ENCODE measurements around the gene PTPRA.

PTPRA gene

DNA sequence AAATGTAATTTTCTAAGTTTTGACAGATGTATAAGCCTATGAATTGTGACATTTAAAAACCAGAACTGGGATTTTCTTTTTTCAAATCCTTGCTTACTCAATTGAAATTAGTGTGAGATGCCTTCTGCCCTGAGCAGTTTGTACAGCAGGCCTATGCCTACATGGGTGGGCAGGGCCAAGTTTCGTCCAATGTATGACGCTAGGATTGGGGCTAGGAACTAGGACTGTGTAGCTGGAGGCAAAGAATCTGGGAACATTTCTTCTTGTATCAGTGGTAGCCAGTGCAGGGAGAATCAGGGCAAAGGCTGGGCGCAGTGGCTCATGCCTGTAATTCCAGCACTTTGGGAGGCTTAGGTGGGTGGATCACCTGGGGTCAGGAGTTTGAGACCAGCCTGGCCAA lies 3.9 kb upstream of the PTPRA start:
- ATAC-seq (no peak), DNase-seq (no peak)
- H3K36me3 Mint-ChIP-seq (ENCODE audit: low read depth), result peaks cover 3% of the 10 kb centered on the region
- H3K27ac Mint-ChIP-seq, result no peak overlapping the region
- no peaks in the 10 kb centered on the region for H3K9me3 Mint-ChIP-seq
- H3K4me3 Mint-ChIP-seq, result no peak overlapping the region
- H3K27me3 Mint-ChIP-seq, result no peaks in the 10 kb centered on the region
- peaks cover 71% of the 10 kb centered on the region for H3K4me1 Mint-ChIP-seq

DNA sequence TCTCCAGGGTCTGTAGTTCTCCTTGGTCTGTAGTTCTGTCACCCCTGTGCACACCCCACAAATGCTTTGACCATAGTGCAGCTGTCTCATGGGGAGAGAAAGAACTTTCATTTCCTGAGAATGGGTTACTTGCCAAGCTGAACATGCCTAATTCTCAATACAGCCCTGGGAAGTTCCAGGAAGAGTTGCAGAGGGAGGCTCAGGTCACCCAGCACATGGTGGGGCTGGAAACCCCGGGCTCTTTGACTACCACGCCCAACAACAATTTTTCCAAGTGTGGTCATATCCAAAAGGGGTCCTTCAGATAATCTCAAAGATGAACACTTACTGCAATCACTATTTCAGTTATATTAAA lies 2.2 kb upstream of the PTPRA start:
- DNase-seq (peak; percentile 21), ATAC-seq (no peak)
- Mint-ChIP-seq H3K27ac (peak overlapping the region; percentile 82), H3K4me3 (peak overlapping the region; percentile 84), H3K4me1 (peaks cover 71% of the 10 kb centered on the region), H3K9me3 (no peaks in the 10 kb centered on the region), H3K36me3 (ENCODE audit: low read depth) (peaks cover 14% of the 10 kb centered on the region), H3K27me3 (no peaks in the 10 kb centered on the region)

DNA sequence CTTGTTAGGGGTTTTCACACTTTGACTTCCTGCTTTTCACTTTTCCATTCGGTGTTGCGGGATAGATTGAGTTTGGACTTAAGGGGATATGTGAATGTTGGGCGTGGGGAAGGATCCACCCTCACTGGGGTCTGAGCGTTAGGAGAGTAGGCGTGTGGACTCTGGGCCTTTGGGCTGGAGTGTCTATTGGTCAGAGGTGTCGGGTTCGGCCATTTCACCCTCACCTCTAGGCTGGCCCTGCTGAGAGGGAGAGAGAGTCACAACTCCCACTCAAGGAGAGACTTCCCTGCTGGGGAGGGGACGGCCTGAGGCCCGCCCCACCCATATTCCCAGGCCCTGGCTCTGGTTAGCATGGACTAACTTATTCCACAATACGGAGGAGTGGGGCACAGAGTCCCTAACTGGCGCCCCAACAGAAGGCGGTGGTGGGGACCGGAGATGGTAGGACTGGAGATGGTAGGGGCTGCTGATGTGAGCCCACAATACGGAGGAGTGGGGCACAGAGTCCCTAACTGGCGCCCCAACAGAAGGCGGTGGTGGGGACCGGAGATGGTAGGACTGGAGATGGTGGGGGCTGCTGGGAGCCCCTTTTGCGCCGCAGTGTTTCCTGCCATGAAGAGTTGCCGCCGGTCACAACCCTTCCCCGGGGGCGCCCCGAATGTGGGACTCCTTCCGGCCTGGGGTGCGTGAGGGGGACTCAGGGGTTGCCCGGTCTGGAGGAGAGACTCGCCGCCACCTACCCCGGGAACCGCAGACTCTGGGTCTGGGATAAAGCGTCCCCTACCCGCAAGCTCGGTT lies 1.4 kb upstream of the PTPRA start:
- DNase-seq (peak; percentile 70), ATAC-seq (peak; percentile 21)
- peaks cover 71% of the 10 kb centered on the region for H3K4me1 Mint-ChIP-seq
- H3K4me3 Mint-ChIP-seq, result peak overlapping the region; percentile 84
- H3K27ac Mint-ChIP-seq, result peak overlapping the region; percentile 82
- peaks cover 17% of the 10 kb centered on the region for H3K36me3 Mint-ChIP-seq (ENCODE audit: low read depth)
- no peaks in the 10 kb centered on the region for H3K9me3 Mint-ChIP-seq
- H3K27me3 Mint-ChIP-seq, result no peaks in the 10 kb centered on the region

- peak overlapping the region; percentile 84 for H3K4me3 Mint-ChIP-seq
- H3K4me1 Mint-ChIP-seq, result peaks cover 66% of the 10 kb centered on the region
- no peaks in the 10 kb centered on the region for H3K27me3 Mint-ChIP-seq
- ATAC-seq (peak; percentile 55), DNase-seq (peak; percentile 84)
- H3K9me3 Mint-ChIP-seq, result no peaks in the 10 kb centered on the region
- peaks cover 19% of the 10 kb centered on the region for H3K36me3 Mint-ChIP-seq (ENCODE audit: low read depth)
- H3K27ac Mint-ChIP-seq, result peak overlapping the region; percentile 82
Measured at GRCh38 chr20:2872459-2873009, 747 bp upstream of the PTPRA start.

DNA sequence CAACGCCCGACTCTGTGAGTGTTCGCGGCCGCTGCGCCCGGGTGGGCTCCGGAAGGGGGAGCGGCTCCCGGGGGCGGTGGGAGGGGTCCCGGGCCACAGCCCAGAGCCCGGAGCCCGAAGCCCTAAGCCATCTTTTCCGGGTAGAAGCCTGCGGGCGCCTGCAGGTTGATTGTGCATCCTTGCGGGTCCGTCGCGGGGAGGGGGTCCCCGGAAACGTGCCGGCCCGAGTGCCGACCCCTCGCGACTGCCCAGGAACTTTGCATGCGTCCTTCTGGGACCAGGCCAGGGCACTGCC lies 413 bp downstream of the PTPRA start:
- peak overlapping the region; percentile 84 for H3K4me3 Mint-ChIP-seq
- peak overlapping the region; percentile 61 for H3K27ac Mint-ChIP-seq
- DNase-seq (peak; percentile 70), ATAC-seq (peak; percentile 44)
- no peaks in the 10 kb centered on the region for H3K27me3 Mint-ChIP-seq
- peaks cover 25% of the 10 kb centered on the region for H3K36me3 Mint-ChIP-seq (ENCODE audit: low read depth)
- peaks cover 62% of the 10 kb centered on the region for H3K4me1 Mint-ChIP-seq
- H3K9me3 Mint-ChIP-seq, result no peaks in the 10 kb centered on the region

GRCh38 chr20:2874456-2874855 lies 1.2 kb downstream of the PTPRA start:
- Mint-ChIP-seq H3K36me3 (ENCODE audit: low read depth) (peaks cover 27% of the 10 kb centered on the region), H3K27ac (peak overlapping the region; percentile 61), H3K27me3 (no peaks in the 10 kb centered on the region), H3K9me3 (no peaks in the 10 kb centered on the region), H3K4me3 (peak overlapping the region; percentile 84), H3K4me1 (peaks cover 60% of the 10 kb centered on the region)
- DNase-seq (peak; percentile 29), ATAC-seq (no peak)

- no peak for ATAC-seq
- H3K27ac Mint-ChIP-seq, result no peak overlapping the region
- peaks cover 56% of the 10 kb centered on the region for H3K4me1 Mint-ChIP-seq
- H3K27me3 Mint-ChIP-seq, result no peaks in the 10 kb centered on the region
- H3K4me3 Mint-ChIP-seq, result peak overlapping the region; percentile 7
- H3K36me3 Mint-ChIP-seq (ENCODE audit: low read depth), result peaks cover 27% of the 10 kb centered on the region
- DNase-seq, result no peak
- H3K9me3 Mint-ChIP-seq, result no peaks in the 10 kb centered on the region
Measured at GRCh38 chr20:2875690-2876203, 2.5 kb downstream of the PTPRA start.

DNA sequence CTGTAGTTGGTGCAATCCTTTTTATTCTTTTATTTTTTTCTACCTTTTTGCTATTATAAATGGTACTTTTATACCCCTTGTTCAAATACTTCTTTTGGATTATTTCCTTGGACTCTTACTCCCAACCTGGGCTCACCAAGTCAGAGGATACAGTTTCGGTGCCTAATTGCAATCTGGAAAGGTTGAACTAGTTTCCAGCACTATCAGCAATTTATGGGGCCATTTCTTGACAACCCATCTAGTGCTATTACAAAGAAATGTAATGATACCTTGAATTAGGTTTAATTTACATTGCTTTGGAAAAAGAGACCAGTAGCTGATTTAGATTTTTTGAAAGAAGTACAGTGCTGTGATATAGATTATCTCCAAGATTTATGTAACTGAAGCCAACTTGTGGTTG lies 5.2 kb downstream of the PTPRA start:
- Mint-ChIP-seq H3K27ac (no peak overlapping the region), H3K4me3 (no peak overlapping the region), H3K27me3 (no peaks in the 10 kb centered on the region), H3K4me1 (peaks cover 48% of the 10 kb centered on the region), H3K9me3 (no peaks in the 10 kb centered on the region), H3K36me3 (ENCODE audit: low read depth) (peaks cover 31% of the 10 kb centered on the region)
- ATAC-seq (no peak), DNase-seq (no peak)

DNA sequence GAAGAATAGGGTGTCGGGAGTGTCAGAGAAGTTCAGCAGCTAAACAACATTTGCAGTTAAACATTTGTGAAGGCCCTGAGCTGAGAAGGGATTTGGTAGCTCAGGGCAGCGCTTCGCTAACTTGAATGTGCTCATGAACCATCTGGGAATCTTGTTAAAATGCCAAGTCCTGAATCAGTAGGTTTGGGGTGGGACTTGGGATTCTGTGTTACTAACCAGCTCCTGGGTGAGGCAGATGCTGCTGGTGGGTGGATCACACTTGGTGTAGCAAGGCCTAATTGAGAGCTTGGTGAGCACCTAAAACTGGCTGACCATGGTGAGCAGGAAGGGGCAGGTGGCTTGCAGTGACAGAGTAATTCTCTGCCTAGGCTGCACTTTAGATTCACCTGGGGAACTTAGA lies 5.9 kb downstream of the PTPRA start:
- Mint-ChIP-seq H3K4me1 (peaks cover 52% of the 10 kb centered on the region), H3K27ac (no peak overlapping the region), H3K27me3 (no peaks in the 10 kb centered on the region), H3K4me3 (no peak overlapping the region), H3K9me3 (no peaks in the 10 kb centered on the region), H3K36me3 (ENCODE audit: low read depth) (peaks cover 34% of the 10 kb centered on the region)
- DNase-seq (no peak), ATAC-seq (no peak)

GRCh38 chr20:2880650-2881049 lies 7.4 kb downstream of the PTPRA start:
- H3K27me3 Mint-ChIP-seq, result no peaks in the 10 kb centered on the region
- H3K4me1 Mint-ChIP-seq, result peaks cover 53% of the 10 kb centered on the region
- H3K4me3 Mint-ChIP-seq, result no peak overlapping the region
- no peak overlapping the region for H3K27ac Mint-ChIP-seq
- H3K36me3 Mint-ChIP-seq (ENCODE audit: low read depth), result peaks cover 25% of the 10 kb centered on the region
- ATAC-seq, result no peak
- DNase-seq, result no peak
- H3K9me3 Mint-ChIP-seq, result no peaks in the 10 kb centered on the region

DNA sequence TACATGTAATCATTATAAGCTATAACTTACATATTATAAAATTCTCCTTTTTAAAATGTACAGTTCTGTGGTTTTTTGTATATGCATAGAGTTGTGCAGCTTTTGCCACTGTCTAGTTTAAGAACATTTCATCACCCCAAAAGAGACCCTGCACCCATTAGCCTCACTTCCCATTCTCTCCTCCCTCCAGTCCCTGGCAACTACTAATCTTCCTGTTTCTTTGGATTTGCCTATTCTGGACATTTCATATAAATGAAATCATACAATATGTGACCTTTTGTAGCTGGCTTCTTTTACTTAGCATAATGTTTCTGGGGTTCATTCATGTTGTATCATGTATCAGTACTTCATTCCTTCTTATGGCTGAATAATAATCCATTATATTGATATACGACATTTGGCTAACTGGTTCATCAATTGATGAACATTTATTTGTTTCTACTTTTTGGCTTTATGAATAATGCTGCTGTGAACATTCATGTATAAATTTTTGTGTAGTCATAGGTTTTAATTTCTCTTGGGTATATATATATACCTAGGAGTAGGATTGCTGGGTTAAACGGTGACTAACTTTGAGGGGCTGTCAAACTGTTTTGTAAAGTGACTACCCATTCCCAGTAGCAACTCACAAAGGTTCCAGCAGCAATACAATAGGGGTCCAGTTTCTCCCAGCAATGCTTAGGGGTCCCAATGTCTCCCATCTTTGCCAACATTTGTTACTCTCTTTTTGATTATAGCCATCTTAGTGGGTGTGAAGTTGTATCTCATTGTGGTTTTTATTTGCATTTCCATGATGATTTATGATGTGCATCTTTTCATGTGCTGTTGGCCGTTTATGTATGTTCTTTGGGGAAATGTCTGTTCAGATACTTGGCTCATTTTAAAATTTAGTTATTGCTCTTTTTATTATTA lies 10.7 kb downstream of the PTPRA start:
- no peak overlapping the region for H3K4me3 Mint-ChIP-seq
- peaks cover 56% of the 10 kb centered on the region for H3K4me1 Mint-ChIP-seq
- ATAC-seq (no peak), DNase-seq (no peak)
- H3K9me3 Mint-ChIP-seq, result no peaks in the 10 kb centered on the region
- H3K27ac Mint-ChIP-seq, result peak overlapping the region; percentile 2
- H3K36me3 Mint-ChIP-seq (ENCODE audit: low read depth), result peaks cover 10% of the 10 kb centered on the region
- H3K27me3 Mint-ChIP-seq, result no peaks in the 10 kb centered on the region

GRCh38 chr20:2887715-2888114 lies 14.4 kb downstream of the PTPRA start:
- H3K27ac Mint-ChIP-seq, result no peak overlapping the region
- DNase-seq, result no peak
- peaks cover 16% of the 10 kb centered on the region for H3K36me3 Mint-ChIP-seq (ENCODE audit: low read depth)
- ATAC-seq, result no peak
- H3K27me3 Mint-ChIP-seq, result no peaks in the 10 kb centered on the region
- no peak overlapping the region for H3K4me3 Mint-ChIP-seq
- no peaks in the 10 kb centered on the region for H3K9me3 Mint-ChIP-seq
- H3K4me1 Mint-ChIP-seq, result peaks cover 73% of the 10 kb centered on the region

DNA sequence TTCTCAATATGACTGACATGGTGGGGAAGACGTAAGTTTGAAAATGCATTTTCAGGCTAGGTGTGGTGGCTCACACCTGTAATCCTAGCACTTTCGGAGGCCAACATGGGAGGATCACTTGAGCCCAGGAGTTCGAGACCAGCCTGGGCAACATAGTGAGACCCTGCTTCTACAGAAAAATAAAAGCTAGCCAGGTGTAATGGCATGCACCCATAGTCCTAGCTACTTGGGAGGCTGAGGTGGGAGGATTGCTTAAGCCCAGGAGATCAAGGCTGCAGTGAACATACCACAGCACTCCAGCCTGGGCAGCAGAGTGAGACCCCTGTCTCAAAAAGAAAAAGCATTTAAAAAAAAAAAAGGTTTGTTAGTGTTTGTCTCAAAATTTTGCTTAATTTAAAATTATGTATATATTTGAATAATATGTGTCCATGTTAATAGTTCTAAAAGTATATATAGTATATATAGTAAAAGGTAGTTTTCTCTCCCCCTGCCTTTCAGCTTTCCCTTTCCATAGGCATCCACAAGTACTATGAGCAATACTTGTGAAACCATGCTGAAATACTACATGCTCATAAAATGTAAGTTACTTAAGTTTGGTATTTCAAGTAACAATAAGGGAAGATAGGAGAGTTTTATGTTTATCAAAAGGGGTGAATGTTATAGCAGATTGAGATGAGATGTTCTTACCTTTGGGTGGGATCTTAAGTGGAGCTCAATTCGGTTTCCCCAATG lies 15.1 kb downstream of the PTPRA start:
- Mint-ChIP-seq H3K4me1 (peaks cover 71% of the 10 kb centered on the region), H3K4me3 (no peak overlapping the region), H3K36me3 (ENCODE audit: low read depth) (peaks cover 16% of the 10 kb centered on the region), H3K9me3 (no peaks in the 10 kb centered on the region), H3K27ac (peak overlapping the region; percentile 3), H3K27me3 (no peaks in the 10 kb centered on the region)
- ATAC-seq (no peak), DNase-seq (no peak)

- H3K27me3 Mint-ChIP-seq, result no peaks in the 10 kb centered on the region
Measured at GRCh38 chr20:2889209-2889608, 15.9 kb downstream of the PTPRA start.

More at GRCh38 chr20:2889209-2889608, 15.9 kb downstream of the PTPRA start:
- Mint-ChIP-seq H3K9me3 (peaks cover 2% of the 10 kb centered on the region), H3K4me3 (no peak overlapping the region), H3K36me3 (ENCODE audit: low read depth) (peaks cover 13% of the 10 kb centered on the region), H3K27ac (no peak overlapping the region), H3K4me1 (peaks cover 66% of the 10 kb centered on the region)
- DNase-seq, result no peak
- no peak for ATAC-seq
